ENCODE data around the gene DPEP1. TPM values are rescaled to one million over a fixed set of nuclear protein-coding genes. Genes with fewer than 3 reads are reported as not detected.
A peak's percentile ranks its signal among the peaks of the same experiment; 100 is the strongest.

The DPEP1 gene
- total RNA-seq, 2 experiments from 2014 or later, result not detected

DNA sequence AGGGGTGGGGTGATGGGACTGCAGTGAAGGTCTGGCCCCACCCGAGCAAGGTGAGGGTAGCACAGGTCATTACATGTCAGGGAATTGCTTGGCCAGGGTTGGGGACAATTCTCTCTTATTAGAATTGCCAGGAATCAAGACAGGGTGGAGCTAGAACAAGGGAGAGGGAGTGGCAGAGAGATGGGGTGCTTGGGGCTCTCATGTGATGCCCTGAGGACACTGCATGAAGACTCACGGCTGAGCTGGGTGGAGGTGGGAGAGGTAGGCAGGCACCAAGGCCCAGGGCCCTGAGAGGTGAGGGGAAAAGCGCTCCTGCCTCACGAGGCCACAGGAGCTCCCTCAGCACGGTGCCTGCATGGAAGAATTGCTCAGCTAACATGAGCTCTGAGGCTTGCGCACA lies 3.6 kb downstream of the DPEP1 start:
- no peaks in the 10 kb centered on the region for H3K27me3 ChIP-seq (ENCODE audit: control insufficient read depth in 1 of 2, insufficient read depth in 2 of 2, low read length in 2 of 2)
- H3K4me1 ChIP-seq (ENCODE audit: insufficient read depth, low read length), result peaks cover 17% of the 10 kb centered on the region
- intact Hi-C loops (cut with DNase I, micrococcal nuclease), result no loop called here
- H3K4me3 ChIP-seq (ENCODE audit: low read length), result no peak overlapping the region
- peaks cover 0 to 26% of the 10 kb centered on the region in 2 experiments for H3K9me3 ChIP-seq (ENCODE audit: control insufficient read depth in 1 of 2, insufficient read depth in 1 of 2, low read length in 2 of 2)
- no peaks in the 10 kb centered on the region for H3K36me3 Mint-ChIP-seq (ENCODE audit: low read depth)
- peak overlapping the region; percentile 49 to 68 for H3K27ac ChIP-seq (ENCODE audit: low read depth in 1 of 2, low read length in 2 of 2)
- TF ChIP-seq, protein P1, sequence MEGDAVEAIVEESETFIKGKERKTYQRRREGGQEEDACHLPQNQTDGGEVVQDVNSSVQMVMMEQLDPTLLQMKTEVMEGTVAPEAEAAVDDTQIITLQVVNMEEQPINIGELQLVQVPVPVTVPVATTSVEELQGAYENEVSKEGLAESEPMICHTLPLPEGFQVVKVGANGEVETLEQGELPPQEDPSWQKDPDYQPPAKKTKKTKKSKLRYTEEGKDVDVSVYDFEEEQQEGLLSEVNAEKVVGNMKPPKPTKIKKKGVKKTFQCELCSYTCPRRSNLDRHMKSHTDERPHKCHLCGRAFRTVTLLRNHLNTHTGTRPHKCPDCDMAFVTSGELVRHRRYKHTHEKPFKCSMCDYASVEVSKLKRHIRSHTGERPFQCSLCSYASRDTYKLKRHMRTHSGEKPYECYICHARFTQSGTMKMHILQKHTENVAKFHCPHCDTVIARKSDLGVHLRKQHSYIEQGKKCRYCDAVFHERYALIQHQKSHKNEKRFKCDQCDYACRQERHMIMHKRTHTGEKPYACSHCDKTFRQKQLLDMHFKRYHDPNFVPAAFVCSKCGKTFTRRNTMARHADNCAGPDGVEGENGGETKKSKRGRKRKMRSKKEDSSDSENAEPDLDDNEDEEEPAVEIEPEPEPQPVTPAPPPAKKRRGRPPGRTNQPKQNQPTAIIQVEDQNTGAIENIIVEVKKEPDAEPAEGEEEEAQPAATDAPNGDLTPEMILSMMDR (IDR thresholded peaks at IDR 0.05), result no peak
- H3K27ac Mint-ChIP-seq, result peak overlapping the region; percentile 63
- peak; percentile 56 for ATAC-seq (ENCODE audit: poor library complexity)
- POLR2A ChIA-PET, result interaction anchor here (1.4 kb wide), 1 partner anchor 83 kb away, joined by 3 read pairs; no protein-coding TSS in a partner anchor
- H3K27me3 Mint-ChIP-seq, result no peaks in the 10 kb centered on the region
- peaks cover 15% of the 10 kb centered on the region for H3K4me1 Mint-ChIP-seq (ENCODE audit: low read depth)
- DNase-seq, result peak in 1 of 14 experiments; percentile 29
- no peaks in the 10 kb centered on the region for H3K9me3 Mint-ChIP-seq
- CTCF ChIA-PET, result no interaction called here
- no peaks in the 10 kb centered on the region for H3K36me3 ChIP-seq (ENCODE audit: insufficient read depth, low read length)
- peak overlapping the region; percentile 15 for H3K4me3 Mint-ChIP-seq

DNA sequence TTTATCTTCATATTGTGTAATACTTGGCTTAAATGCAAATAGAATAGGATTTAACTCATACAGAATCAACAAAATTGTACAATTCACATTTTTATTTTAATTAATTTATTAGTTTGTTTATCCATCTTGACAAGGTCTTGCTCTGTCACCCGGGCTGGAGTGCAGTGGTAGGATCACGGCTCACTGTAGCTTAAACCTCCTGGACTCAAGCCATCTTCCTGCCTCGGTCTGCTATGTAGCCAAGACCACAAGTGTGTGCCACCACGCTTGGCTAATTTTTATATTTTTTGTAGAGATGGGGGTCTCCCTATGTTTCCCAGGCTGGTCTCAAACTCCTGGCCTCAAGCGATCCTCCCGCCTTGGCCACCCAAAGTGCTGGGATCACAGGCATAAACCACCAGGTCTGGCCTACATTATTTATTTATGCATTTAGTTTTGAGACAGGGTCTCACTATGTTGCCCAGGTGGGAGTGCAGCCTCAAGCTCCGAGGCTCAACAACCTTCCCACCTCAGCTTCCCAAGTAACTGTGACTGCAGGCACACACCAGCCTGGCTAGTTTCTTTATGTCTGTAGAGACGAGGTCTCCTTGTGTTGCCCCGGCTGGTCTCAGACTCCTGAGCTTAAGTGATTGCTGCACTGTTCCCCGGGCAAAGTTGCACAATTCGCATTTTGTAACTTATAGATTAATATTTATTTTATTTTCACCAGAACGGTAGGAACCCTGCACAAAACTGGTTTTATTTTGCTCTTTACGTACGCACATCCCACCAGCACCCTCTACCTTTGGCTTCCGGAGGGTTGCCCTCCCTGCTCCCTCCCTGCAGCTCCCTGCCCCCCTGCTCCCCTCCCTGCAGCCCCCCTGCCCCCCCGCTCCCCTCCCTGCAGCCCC lies 4.9 kb downstream of the DPEP1 start:
- Histone ChIP-seq H3K4me3 (ENCODE audit: low read length) (no peak overlapping the region), H3K4me1 (ENCODE audit: insufficient read depth, low read length) (peaks cover 17% of the 10 kb centered on the region), H3K36me3 (ENCODE audit: insufficient read depth, low read length) (no peaks in the 10 kb centered on the region), H3K9me3 (ENCODE audit: control insufficient read depth in 1 of 2, insufficient read depth in 1 of 2, low read length in 2 of 2) (peaks cover 0 to 26% of the 10 kb centered on the region in 2 experiments), H3K27me3 (ENCODE audit: control insufficient read depth in 1 of 2, insufficient read depth in 2 of 2, low read length in 2 of 2) (peaks cover 0 to 2% of the 10 kb centered on the region in 2 experiments), H3K27ac (ENCODE audit: low read depth in 1 of 2, low read length in 2 of 2) (no peak overlapping the region)
- TF ChIP-seq, protein P1 (IDR thresholded peaks at IDR 0.05), result no peak
- Mint-ChIP-seq H3K4me1 (ENCODE audit: low read depth) (peaks cover 15% of the 10 kb centered on the region), H3K27ac (no peak overlapping the region), H3K9me3 (no peaks in the 10 kb centered on the region), H3K27me3 (no peaks in the 10 kb centered on the region), H3K36me3 (ENCODE audit: low read depth) (no peaks in the 10 kb centered on the region), H3K4me3 (no peak overlapping the region)
- POLR2A ChIA-PET, result interaction anchor here (0.7 to 1.1 kb wide), 2 partner anchors 14 to 289 kb away, joined by 3 read pairs; no protein-coding TSS in a partner anchor
- CTCF ChIA-PET, result no interaction called here
- intact Hi-C loops (cut with DNase I, micrococcal nuclease), result no loop called here
- DNase-seq, result no peak
- ATAC-seq (ENCODE audit: poor library complexity), result no peak

DNA sequence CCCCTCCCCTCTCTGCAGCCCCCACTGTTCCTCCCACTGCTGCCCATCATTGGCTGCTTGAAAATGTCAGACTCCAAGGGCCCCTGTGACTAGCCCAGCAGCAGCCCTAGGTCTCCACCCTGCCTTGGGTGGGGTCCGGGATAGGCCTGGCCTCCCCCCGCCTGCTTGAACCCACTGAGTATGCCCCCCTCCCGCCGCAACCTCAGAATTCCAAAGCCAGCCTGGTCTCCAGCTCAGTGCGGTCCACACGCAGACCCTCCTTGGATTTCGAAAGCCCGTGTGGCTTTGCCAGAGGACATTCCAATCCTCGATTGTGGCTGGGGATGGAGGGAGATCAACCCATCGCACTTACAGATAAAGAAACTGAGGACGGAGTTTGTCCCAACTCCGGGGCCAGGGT lies 6.4 kb downstream of the DPEP1 start:
- Histone ChIP-seq H3K36me3 (ENCODE audit: insufficient read depth, low read length) (no peaks in the 10 kb centered on the region), H3K9me3 (ENCODE audit: control insufficient read depth in 1 of 2, insufficient read depth in 1 of 2, low read length in 2 of 2) (peaks cover 0 to 24% of the 10 kb centered on the region in 2 experiments), H3K4me3 (ENCODE audit: low read length) (no peak overlapping the region), H3K4me1 (ENCODE audit: insufficient read depth, low read length) (peaks cover 17% of the 10 kb centered on the region), H3K27ac (ENCODE audit: low read depth in 1 of 2, low read length in 2 of 2) (no peak overlapping the region), H3K27me3 (ENCODE audit: control insufficient read depth in 1 of 2, insufficient read depth in 2 of 2, low read length in 2 of 2) (peaks cover 0 to 2% of the 10 kb centered on the region in 2 experiments)
- Mint-ChIP-seq H3K27me3 (no peaks in the 10 kb centered on the region), H3K27ac (no peak overlapping the region), H3K9me3 (no peaks in the 10 kb centered on the region), H3K4me3 (no peak overlapping the region), H3K4me1 (ENCODE audit: low read depth) (peaks cover 15% of the 10 kb centered on the region), H3K36me3 (ENCODE audit: low read depth) (no peaks in the 10 kb centered on the region)
- TF ChIP-seq, protein P1 (IDR thresholded peaks at IDR 0.05), result no peak
- CTCF ChIA-PET, result no interaction called here
- no peak for DNase-seq
- no peak for ATAC-seq (ENCODE audit: poor library complexity)
- intact Hi-C loops (cut with DNase I, micrococcal nuclease), result no loop called here
- POLR2A ChIA-PET, result no interaction called here

All from CD4-positive, alpha-beta T cell (primary cell).